IPS-NIHi7 (cell line): ENCODE data around the gene ASMT.
"Not testable (repeated sequence)": the region's sequence is repeated elsewhere in the genome, so short reads cannot be mapped to it uniquely, and the experiment has no call there.

ENCODE experiments used
- DNase-seq: peaks from one replicate; pipeline ENCODE4 v3.0.0; 2012; ENCODE audit warnings: mixed read lengths; ENCODE audit errors: extremely low spot score

The ASMT gene

GRCh38 chrX:1598021-1598875 is 16.6 kb upstream of the ASMT start:
- peak; percentile 6 for DNase-seq

- DNase-seq: no peak
Measured at GRCh38 chrX:1598876-1599790, 15.7 kb upstream of the ASMT start.

- peak; percentile 8 for DNase-seq
Measured at GRCh38 chrX:1599791-1600405, 15.0 kb upstream of the ASMT start.

GRCh38 chrX:1600406-1601050 is 14.3 kb upstream of the ASMT start:
- peak; percentile 3 for DNase-seq

GRCh38 chrX:1601051-1601767 is 13.7 kb upstream of the ASMT start:
- peak; percentile 5 for DNase-seq

- no peak for DNase-seq
Measured at GRCh38 chrX:1601768-1602085, 13.1 kb upstream of the ASMT start.

GRCh38 chrX:1602299-1602698 is 12.6 kb upstream of the ASMT start:
- no peak for DNase-seq

GRCh38 chrX:1606496-1606895 is 8.4 kb upstream of the ASMT start:
- DNase-seq: no peak

GRCh38 chrX:1609311-1609710 is 5.5 kb upstream of the ASMT start:
- DNase-seq: no peak

GRCh38 chrX:1609762-1610161 is 5.1 kb upstream of the ASMT start:
- no peak for DNase-seq

GRCh38 chrX:1610166-1610565 is 4.7 kb upstream of the ASMT start:
- no peak for DNase-seq

- DNase-seq: no peak
Measured at GRCh38 chrX:1610736-1611135, 4.1 kb upstream of the ASMT start.

GRCh38 chrX:1612641-1613286 is 2.1 kb upstream of the ASMT start:
- DNase-seq: no peak

- DNase-seq: peak; percentile 45
Measured at GRCh38 chrX:1618689-1619088, 3.8 kb downstream of the ASMT start.

- no peak for DNase-seq
Measured at GRCh38 chrX:1623691-1624090, 8.8 kb downstream of the ASMT start.

GRCh38 chrX:1624158-1624860 is 9.4 kb downstream of the ASMT start:
- DNase-seq: not testable (repeated sequence)

- not testable (repeated sequence) for DNase-seq
Measured at GRCh38 chrX:1624861-1625215, 10.0 kb downstream of the ASMT start.

GRCh38 chrX:1629244-1629643 is 14.4 kb downstream of the ASMT start:
- no peak for DNase-seq

- DNase-seq: peak; percentile 4
Measured at GRCh38 chrX:1646009-1646408, 31.1 kb downstream of the ASMT start.

GRCh38 chrX:1649621-1650020 is 34.8 kb downstream of the ASMT start:
- DNase-seq: peak; percentile 71
